NCI-H2029 treated with DMSO at 0.1 percent for 48 hours (cell line): ENCODE results near the gene GPR155.
A peak's percentile ranks its signal among the peaks of the same experiment; 100 is the strongest.
"Not testable (repeated sequence)": the region's sequence is repeated elsewhere in the genome, so short reads cannot be mapped to it uniquely, and the experiment has no call there.

Source experiments
- DNase-seq: peaks from one replicate; lab custom pipeline; 2025; lab: John Stamatoyannopoulos, UW

Gene GPR155

DNA sequence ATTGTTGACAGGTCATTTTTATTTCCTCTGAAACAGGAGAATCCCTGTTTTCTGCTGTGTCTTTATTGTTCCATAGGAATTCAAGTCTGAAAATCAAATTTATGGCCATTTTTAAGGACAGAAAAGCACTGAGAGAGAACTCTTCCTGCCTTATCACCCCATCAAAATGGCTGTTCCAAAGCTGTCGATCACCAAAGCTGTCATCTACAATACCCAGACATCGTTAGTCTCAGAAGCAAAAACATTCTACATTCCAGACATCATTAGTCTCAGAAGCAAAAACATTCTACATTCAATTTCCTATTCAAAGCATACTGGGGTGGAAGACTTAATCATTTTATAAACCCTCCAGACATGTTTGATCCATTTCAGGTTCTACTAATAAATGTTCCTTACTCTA is 46.9 kb downstream of the GPR155 start:
- DNase-seq: no peak

DNA sequence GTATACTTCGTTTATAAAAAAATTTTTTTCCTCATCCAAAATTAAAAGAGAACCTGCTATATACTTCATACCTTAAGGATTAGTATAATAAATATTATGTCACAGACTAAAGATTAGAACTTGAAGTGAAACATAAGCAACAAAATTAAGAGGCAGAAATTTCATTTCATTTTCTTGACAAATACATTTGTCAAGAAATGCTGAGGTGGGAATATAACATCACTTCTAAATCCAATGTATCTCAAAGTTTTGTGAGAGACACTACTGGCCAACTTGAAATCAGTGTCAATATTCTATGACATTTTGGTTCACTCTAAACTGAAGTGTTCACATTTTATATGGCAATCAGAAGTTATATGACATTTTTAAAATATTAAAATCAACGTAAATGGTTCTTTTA is 47.5 kb downstream of the GPR155 start:
- no peak for DNase-seq

DNA sequence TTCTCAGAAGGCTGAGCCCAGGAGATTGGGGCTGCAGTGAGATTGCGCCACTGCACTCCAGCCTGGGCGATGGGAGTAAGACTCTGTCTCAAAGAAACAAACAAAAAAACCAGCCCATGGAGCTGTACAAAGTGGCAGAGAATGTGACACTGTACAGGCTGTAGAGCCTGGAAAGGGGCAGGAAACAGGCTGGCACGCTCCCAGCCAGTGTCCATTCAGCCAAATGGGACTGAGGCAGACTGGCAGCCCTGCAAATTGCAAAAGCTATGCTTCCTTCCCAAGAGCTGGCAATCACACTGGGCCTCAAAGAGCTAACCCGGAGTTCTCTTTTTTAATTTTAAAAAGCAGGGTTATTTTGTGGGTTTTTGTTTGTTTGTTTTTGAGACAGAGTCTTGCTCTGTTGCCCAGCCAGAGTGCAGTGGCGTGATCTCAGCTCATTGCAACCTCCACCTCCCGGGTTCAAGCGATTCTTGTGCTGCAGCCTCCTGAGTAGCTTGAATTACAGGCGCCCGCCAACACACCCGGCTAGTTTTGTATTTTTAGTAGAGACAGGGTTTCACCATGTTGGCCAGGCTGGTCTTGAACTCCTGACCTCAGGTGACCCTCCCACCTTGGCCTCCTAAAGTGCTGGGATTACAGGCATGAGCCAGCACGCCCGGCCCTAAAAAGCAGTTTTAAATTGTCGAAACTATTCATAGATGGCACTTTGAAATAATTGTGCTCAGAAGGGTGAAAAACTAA is 48.5 kb downstream of the GPR155 start:
- DNase-seq: no peak

DNA sequence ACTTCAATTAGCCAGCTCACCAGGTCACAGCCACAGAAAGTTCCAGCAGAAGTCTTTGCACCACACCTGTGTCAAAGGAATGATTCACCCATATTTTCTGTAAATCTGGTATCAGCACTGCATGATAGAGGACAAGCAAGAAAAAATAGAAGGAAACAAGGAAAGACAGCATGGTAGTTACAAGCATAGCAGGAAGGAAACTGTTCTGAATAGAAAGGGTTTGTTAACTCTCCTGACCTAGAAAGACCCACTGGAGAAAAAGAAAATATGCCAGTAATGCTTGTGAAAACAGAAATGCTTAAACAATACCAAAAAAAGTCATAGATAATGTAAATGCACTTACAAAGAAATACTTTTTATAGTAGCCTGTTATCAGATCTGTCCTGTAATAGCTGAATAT is 50.5 kb downstream of the GPR155 start:
- no peak for DNase-seq

DNA sequence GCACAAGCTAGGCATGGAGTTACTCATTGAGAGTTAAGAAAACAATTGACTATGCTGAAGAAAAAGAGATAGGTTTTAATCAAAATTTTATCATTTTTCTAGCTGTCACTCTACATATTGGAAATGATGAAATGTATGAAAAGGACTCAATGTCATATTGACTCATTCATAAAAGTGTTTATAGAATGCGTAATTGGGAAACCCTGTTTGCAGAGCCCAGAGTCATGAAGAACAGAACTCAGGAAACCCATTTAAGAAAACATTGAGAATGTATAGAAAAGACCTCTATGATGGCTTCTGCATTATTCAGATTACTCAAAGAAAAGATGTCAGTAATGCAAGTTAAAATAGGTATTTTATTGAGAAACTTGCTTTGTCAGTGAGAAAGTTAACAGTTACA is 54.9 kb downstream of the GPR155 start:
- no peak for DNase-seq

DNA sequence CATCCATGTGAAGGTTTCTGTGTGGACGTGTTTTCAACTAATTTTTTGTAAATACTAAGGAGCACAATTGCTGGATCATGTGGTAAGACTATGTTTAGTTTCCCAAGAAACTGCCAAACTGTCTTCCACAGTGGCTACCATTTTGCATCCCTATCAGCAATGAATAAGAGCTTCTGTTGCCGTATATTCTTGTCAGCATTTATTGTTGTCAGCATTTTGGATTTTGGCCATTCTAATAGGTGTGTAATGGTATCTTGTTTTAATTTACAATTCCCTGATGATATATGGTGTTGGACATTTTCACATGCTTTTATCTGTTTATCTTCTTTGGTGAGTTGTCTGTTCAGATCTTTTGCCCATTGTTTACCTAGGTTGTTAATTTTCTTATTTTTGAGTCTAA is 56.8 kb downstream of the GPR155 start:
- DNase-seq: no peak

DNA sequence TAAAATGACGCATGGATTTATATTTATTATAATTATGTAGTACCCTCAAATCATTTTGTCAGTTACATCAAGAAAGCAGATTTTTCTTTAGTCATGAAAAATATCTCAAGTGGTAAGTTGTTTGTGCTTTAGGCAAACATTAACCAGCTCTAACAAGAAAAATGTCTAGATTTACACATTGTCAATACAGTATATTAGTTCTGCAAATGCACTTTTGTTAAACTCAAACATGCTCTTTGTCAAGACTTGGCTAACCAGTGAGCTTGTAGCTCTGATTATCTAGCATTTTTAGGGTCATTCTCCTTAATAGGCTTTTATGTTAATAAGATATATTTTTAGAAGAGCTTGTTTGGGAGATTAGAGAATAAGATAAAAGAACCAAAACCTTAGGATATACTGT is 58.6 kb downstream of the GPR155 start:
- DNase-seq: no peak

DNA sequence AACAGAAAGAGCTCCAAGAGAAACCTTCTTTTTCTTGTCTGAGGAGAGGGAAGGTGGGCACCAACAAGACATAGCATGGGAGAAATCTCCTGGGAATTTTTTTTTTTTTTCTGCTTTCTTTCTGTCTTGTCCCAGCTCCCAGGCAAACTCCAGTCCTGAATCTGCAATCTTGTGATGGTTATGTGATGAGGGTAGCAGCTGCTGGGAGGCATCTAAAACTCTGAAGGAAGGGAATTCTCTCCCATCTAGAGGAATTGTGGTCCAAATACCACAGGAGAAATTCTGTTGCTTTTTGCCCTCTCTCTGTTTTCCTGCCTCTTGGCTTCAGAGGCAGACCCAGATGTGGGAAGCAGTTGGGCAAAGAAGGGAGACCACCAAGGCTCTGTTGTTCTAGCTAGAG is 74.6 kb downstream of the GPR155 start:
- no peak for DNase-seq

DNA sequence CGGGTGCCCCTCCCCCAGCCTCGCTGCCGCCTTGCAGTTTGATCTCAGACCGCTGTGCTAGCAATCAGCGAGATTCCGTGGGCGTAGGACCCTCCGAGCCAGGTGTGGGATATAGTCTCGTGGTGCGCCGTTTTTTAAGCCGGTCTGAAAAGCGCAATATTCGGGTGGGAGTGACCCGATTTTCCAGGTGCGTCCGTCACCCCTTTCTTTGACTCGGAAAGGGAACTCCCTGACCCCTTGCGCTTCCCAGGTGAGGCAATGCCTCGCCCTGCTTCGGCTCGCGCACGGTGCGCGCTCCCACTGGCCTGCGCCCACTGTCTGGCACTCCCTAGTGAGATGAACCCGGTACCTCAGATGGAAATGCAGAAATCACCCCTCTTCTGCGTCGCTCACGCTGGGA is 76.8 kb downstream of the GPR155 start:
- not testable (repeated sequence) for DNase-seq

DNA sequence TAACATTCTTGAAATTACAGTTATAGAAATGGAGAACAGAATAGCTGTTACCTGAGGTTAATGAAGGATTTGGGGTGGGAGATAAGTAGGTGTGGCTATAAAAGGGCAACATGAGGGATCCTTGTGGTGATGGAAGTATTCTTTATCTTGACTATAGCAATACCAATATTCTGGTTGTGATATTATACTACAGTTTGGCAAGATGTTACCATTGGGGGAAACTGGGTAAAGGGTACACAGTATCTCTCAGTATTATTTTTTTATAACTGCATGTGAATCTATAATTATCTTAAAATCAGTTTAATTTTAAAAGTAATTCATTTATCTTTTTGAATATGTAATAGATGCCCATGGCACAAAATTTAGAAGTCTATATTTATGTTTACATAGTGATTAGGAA is 83.2 kb downstream of the GPR155 start:
- DNase-seq: no peak

DNA sequence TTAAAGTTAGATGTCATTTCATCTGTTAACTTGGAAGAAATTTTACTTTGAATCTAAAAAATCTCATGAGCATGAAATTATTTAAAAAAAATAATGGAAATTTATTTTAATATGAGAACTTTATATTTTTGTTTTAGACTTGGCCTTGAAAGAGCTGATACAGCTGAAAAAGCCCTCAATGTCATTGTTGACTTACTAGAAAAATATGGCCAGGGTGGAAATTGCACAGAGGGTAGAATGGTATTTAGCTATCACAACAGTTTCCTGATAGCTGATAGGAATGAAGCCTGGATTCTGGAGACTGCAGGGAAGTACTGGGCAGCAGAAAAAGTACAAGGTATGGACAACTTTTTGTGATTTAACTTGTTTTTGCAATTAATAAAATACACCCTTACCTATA is 86.0 kb downstream of the GPR155 start:
- DNase-seq: no peak

DNA sequence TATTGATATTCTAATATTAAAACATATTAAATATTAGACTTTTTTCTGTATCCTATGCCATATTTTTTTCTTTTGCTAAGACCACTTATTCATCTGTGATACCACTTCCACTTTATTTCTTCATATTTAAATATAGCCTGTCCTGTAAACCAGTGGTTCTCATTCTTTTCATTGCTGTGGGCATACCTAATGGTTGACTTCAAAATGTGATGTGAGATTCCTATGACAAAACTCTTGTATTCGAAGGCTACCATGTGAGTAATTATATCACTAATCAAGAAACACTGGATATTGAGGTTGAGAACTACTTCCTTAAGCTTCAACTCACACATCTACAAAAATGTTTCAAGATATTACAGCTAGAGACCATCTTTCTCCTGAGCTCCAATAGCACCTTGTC is 87.7 kb downstream of the GPR155 start:
- no peak for DNase-seq

DNA sequence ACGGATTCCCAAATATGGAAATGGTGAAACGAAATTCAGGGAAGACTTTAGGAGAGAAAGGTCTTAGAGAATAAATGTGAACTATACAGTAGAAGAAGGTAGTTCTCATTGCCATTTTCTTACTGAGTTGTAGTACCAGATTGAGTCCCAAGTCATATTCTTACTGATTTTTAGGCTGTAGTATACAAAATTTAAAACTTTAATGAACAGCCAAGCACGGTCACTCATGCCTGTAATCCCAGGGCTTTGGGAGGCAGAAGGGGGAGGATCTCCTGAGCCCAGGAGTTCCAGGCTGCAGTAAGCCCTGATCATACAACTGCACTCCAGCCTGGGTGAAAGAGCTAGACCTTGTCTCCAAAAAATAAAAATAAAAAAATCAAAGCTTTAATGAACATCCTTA is 89.1 kb downstream of the GPR155 start:
- no peak for DNase-seq

DNA sequence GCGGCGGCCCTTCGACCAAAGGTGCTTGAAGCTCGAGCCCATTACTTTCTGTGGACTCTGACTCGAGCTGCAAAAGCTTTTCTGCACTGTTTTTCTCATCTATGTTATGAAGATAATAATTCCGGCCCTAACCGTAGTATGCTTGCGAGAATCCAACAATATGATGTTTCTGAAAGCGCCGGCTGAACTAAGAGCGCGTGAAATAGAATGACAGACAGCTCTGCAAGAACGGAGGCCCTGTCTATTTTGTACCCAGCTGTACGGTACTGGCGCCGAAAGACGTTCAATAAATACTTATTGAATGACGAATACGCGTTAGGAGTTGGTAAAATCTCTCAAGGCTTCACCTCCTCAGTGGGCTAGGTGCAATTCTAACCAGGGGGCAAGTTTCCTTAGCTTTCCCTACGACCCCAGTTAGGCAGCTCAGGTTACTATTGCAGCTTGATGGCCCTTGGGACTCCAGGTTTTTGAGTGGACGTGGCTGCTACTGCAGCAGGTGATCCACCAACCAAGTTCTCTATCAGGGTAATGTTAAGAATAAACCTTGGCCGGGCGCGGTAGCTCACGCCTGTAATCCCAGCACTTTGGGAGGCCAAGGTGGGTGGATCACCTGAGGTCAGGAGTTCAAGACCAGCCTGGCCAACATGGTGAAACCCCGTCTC is 90.7 kb downstream of the GPR155 start:
- no peak for DNase-seq

DNA sequence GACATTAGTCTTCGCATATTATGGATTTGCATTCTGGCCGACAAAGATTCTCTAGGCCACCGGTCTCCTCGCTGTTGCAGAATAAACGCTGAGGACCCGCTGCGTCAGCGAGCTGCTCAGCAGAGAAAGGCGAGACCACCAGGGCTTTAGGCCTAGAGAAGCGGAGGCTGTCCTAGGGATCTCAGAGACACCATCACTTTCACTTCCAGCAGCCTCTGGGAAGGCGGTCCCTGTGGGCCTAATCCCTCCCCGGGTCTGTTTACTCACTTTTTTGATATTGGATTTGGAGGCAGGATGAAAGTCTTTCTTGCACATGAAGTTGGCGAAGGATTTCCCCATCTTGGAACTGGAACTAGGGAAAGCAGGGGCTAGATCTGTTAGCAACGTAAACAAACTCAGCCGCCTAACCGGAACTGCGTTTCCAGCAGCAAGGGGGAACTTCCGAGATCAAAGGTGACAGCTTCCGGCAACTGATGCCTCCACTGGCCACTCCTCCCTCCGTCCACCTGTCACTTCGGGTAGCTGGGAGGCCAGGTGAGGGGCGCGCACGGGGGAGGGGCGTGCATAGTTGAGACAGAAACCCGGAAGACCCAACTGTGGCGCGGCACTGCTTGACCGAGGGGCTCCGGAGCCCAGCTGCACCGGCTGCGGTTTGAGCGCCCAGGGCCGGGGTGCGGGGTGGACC is 91.4 kb downstream of the GPR155 start, which contains the start of gene SCRN3:
SCRN3 (plus strand) TSS at position 447 of the 685 bp plus-strand sequence. CDS start 2,554 bp downstream, outside the sequence.
- DNase-seq: peak; percentile 78

DNA sequence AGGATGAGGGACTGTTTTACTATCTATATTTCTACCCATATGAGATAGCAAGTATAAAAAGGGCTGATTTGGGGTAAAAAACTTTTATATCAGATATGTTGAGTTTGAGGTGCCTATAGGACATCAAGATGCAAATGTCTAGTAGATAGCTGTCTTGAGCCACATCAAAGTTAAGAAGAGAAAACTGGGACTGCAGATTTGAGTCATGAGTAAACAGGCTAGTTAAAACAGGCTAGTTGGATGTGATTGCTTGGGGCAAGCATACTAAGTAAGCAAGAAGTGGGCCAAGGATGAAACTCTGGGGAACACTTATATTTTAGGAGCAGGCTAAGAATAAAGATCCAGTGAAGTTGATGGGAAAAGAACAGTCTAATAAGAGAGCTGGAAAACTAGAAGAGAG is 94.1 kb downstream of the GPR155 start:
- DNase-seq: no peak

DNA sequence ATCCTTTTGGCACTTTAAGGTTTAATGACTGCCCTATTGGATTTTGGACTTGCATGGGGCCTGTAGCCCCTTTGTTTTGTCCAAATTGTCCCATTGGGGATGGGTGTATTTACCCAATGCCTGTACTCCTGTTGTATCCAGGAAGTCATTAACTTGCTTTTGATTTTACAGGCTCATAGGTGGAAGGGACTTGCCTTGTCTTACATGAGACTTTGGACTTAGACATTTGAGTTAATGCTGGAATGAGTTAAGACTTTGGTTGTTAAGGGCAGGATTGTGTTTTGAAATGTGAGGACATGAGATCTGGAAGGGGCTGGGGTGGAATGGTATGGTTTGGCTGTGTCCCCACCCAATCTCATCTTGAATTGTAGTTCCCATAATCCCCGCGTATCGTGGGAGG is 96.5 kb downstream of the GPR155 start:
- not testable (repeated sequence) for DNase-seq

DNA sequence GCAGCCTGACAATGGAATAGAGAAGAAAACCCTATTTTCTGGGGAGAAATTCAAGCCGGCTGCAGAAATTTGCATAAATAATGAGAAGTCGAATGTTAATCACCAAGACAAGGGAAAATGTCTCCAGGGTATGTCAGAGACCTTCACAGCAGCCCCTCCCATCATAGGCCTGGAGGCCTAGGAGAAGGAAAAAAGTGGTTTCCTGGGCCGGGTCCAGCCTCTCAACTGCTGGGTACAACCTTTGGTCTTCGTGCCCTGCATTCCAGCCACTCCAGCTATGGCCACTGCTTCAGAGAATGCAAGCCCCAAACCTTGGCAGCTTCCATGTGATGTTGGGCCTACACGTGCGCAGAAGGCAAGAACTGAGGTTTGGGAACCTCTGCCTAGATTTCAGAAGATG is 97.3 kb downstream of the GPR155 start:
- no peak for DNase-seq

DNA sequence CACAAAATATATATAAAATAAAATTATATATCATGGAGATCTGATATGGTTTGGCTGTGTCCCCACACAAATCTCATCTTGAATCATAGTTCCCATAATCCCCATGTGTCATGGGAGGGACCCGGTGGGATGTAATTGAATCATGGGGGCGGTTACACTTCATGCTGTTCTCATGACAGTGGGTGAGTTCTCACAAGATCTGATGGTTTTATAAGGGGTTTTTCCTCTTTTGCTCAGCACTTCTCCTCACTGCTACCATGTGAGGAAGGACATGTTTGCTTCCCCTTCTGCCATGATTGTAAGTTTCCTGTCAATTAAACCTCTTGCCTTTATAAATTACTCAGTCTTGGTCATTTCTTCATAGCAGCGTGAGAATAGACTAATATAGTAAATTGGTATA is 98.1 kb downstream of the GPR155 start:
- not testable (repeated sequence) for DNase-seq

DNA sequence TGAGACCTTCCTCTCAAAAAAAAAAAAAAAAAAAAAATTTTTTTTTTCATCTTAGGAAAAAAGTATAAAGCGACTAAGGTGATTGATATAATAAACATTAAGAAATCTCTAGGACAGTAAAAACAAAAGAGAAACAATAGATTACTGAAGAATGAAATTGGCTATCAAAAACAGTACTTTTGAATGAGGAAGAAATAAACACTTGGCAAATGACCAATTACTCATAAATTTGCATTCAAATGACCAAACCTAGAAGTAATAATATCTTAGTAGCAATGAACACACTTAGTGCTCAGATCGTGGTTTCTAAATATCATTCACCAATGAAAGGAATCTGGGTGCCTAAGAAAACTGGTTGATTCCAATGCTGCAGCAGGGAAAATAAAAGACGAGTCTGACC is 101.6 kb downstream of the GPR155 start:
- no peak for DNase-seq

DNA sequence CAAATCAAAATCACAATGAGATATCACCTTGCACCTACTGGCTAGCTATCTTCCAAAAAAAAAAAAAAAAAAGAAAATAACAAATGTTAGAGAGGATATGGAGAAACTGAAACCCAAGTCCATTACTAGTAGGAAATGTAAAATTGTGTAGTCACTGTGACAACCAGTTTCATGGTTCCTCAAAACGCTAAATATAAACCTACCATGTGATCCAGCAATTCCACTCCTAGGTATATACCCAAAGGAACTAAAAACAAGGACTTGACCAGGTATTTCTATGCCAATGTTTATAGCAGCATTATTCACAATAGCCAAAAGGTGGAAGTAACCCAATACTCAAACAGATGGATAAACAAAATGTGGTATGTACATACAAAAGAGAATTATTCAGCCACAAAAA is 103.0 kb downstream of the GPR155 start:
- DNase-seq: no peak
